Activated T-helper 1 cell treated with anti-CD3 and anti-CD28 coated beads, Interleukin-12 subunit alpha, Interleukin-12 subunit beta, Interleukin-2, Interleukin-4 antibody, amounts not matched to agents 30 ng/mL and 10 ng/mL and 1 ng/mL, durations not matched to agents 14 hours and 24 hours and 36 hours (primary cell): ENCODE measurements around the gene KLHL11. TPM values are rescaled to one million over a fixed set of nuclear protein-coding genes. Genes with fewer than 3 reads are reported as not detected.

Source experiments
- DNase-seq: peaks from one replicate; pipeline ENCODE4 v3.0.0; 2021; ENCODE audit warnings: low spot score
- H3K27ac Mint-ChIP-seq: one replicate; pipeline ENCODE4 v1.8.0; 2021; ENCODE audit warnings: mild to moderate bottlenecking, mixed read lengths
- H3K27me3 Mint-ChIP-seq: one replicate; pipeline ENCODE4 v1.8.0; 2022; ENCODE audit warnings: mild to moderate bottlenecking, moderate library complexity, mixed read lengths; ENCODE audit not compliant: insufficient read depth
- H3K36me3 Mint-ChIP-seq: one replicate; pipeline ENCODE4 v1.8.0; 2021; ENCODE audit warnings: low read depth, mixed read lengths
- H3K4me1 Mint-ChIP-seq: one replicate; pipeline ENCODE4 v1.8.0; 2021; ENCODE audit warnings: low read depth, mixed read lengths
- H3K4me3 Mint-ChIP-seq: one replicate; pipeline ENCODE4 v1.8.0; 2021; ENCODE audit warnings: mild to moderate bottlenecking, moderate library complexity, mixed read lengths
- H3K9me3 Mint-ChIP-seq: one replicate; pipeline ENCODE4 v1.8.0; 2021; ENCODE audit warnings: mixed read lengths
- intact Hi-C: fragments of 100-400 bp; cut with micrococcal nuclease; formaldehyde crosslinking; loops from one replicate; pipeline ENCODE4 v1.15.1; 2024
- total RNA-seq: library from RNA; stranded (reverse); gene quantifications from 2 replicates; pipeline ENCODE4 v1.2.3, GENCODE V29; 2022

Gene KLHL11
- total RNA-seq, 1 donor from 2014 or later = 20.0 TPM

DNA sequence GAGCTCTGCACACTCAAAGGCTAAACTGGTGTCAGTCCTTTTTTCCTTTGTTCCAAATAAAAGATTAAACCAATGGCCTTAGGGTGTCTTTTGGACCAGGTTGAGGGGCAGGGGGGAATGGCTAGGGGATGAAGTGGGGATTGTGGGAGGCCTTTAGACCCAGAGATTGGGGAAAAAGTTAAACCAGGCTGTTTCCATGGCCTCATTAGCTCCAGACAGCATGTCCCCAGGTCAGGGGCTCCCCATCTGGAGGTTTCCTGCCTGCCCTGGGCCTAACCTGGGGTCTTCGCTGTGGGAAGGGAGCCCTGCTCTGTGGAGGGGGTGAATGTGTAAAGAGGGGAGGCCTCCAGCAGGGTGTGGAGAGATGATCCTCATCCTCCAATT lies 42.1 kb downstream of the KLHL11 start:
- Mint-ChIP-seq H3K27ac (no peak overlapping the region), H3K4me3 (no peak overlapping the region), H3K9me3 (no peaks in the 10 kb centered on the region), H3K27me3 (no peaks in the 10 kb centered on the region), H3K36me3 (peaks cover 2% of the 10 kb centered on the region), H3K4me1 (no peaks in the 10 kb centered on the region)
- no peak for DNase-seq
- intact Hi-C loops = no loop called here

DNA sequence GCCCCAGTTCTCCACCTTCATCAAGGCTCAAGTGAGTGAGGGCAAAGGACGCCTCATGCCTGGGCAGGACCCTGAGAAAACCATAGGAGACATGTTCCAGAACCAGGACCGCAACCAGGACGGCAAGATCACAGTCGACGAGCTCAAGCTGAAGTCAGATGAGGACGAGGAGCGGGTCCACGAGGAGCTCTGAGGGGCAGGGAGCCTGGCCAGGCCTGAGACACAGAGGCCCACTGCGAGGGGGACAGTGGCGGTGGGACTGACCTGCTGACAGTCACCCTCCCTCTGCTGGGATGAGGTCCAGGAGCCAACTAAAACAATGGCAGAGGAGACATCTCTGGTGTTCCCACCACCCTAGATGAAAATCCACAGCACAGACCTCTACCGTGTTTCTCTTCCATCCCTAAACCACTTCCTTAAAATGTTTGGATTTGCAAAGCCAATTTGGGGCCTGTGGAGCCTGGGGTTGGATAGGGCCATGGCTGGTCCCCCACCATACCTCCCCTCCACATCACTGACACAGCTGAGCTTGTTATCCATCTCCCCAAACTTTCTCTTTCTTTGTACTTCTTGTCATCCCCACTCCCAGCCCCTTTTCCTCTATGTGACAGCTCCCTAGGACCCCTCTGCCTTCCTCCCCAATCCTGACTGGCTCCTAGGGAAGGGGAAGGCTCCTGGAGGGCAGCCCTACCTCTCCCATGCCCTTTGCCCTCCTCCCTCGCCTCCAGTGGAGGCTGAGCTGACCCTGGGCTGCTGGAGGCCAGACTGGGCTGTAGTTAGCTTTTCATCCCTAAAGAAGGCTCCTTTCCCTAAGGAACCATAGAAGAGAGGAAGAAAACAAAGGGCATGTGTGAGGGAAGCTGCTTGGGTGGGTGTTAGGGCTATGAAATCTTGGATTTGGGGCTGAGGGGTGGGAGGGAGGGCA lies 42.7 kb downstream of the KLHL11 start:
- Mint-ChIP-seq H3K4me1 (no peaks in the 10 kb centered on the region), H3K36me3 (peaks cover 2% of the 10 kb centered on the region), H3K27me3 (no peaks in the 10 kb centered on the region), H3K27ac (peak overlapping the region; percentile 11), H3K9me3 (no peaks in the 10 kb centered on the region), H3K4me3 (no peak overlapping the region)
- intact Hi-C loops = no loop called here
- no peak for DNase-seq

DNA sequence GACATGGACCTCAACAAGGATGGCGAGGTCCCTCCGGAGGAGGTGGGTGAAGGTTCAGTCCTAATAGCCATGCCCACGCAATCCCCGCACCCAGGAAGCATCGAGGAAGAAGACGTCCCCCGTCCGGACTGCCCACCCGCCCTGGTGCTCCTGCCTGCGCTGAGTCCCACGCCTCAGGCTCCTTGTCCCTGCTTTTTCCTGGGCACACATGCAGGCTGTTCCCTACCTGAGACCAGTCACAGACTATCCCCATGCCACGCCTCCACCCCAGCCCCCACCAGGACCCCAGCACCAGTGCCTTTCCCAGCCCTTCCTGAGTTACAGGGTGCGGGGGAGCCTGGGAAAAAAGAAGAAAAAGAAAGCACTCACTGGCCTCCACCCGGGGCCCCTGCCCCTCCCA lies 43.4 kb downstream of the KLHL11 start:
- no peaks in the 10 kb centered on the region for H3K27me3 Mint-ChIP-seq
- intact Hi-C loops = no loop called here
- peaks cover 2% of the 10 kb centered on the region for H3K36me3 Mint-ChIP-seq
- H3K4me3 Mint-ChIP-seq = no peak overlapping the region
- no peaks in the 10 kb centered on the region for H3K4me1 Mint-ChIP-seq
- H3K9me3 Mint-ChIP-seq = no peaks in the 10 kb centered on the region
- no peak overlapping the region for H3K27ac Mint-ChIP-seq
- DNase-seq = no peak

DNA sequence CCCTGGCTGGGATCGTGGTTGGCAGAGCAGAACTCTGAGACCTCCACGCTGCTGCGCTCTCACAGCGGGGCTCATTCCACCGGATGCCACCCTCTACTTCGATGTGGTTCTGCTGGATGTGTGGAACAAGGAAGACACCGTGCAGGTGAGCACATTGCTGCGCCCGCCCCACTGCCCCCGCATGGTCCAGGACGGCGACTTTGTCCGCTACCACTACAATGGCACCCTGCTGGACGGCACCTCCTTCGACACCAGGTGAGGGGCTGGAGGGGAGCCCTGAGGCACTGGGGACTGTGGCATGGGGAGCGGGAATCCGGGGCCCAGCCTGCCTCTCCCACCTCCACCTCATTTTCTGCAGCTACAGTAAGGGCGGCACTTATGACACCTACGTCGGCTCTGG lies 47.2 kb downstream of the KLHL11 start:
- Mint-ChIP-seq H3K4me3 (no peak overlapping the region), H3K4me1 (no peaks in the 10 kb centered on the region), H3K27me3 (peaks cover 4% of the 10 kb centered on the region), H3K9me3 (no peaks in the 10 kb centered on the region), H3K36me3 (no peaks in the 10 kb centered on the region), H3K27ac (no peak overlapping the region)
- intact Hi-C loops = loop anchor here (10.0 kb wide), 1 partner anchor 47 kb away; the partner anchor contains the start of gene KLHL11
- no peak for DNase-seq

DNA sequence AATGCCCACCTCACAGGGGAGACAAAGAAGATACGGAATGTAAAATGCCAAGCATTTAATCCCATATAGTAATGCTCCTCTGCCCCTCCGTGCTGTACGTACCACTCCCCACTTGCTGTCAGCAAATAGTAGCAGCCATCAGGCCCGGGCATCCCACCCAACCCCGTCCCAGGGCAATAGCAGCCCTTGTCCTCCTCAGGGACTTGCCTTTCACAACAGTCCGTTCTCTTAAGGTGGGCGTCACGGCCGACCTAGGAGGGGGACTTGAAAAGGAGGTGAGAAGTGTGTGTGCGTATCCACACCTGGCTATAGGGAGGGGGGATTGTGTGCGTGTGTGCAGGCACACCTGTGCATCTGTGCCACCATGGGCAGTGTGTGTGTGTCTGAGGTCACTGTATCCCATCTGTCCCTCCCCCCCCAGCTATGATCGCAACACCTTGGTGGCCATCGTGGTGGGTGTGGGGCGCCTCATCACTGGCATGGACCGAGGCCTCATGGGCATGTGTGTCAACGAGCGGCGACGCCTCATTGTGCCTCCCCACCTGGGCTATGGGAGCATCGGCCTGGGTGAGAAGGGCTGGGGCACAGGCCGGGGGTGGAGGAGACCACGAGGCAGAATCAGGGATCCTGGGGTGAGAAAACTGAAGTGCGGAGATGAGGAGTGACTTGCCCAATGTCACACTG lies 48.4 kb downstream of the KLHL11 start:
- DNase-seq = no peak
- no peak overlapping the region for H3K27ac Mint-ChIP-seq
- H3K4me1 Mint-ChIP-seq = peaks cover 6% of the 10 kb centered on the region
- intact Hi-C loops = loop anchor here (10.0 kb wide), 1 partner anchor 48 kb away; the partner anchor contains the start of gene KLHL11
- no peaks in the 10 kb centered on the region for H3K36me3 Mint-ChIP-seq
- no peaks in the 10 kb centered on the region for H3K9me3 Mint-ChIP-seq
- no peak overlapping the region for H3K4me3 Mint-ChIP-seq
- peaks cover 12% of the 10 kb centered on the region for H3K27me3 Mint-ChIP-seq

DNA sequence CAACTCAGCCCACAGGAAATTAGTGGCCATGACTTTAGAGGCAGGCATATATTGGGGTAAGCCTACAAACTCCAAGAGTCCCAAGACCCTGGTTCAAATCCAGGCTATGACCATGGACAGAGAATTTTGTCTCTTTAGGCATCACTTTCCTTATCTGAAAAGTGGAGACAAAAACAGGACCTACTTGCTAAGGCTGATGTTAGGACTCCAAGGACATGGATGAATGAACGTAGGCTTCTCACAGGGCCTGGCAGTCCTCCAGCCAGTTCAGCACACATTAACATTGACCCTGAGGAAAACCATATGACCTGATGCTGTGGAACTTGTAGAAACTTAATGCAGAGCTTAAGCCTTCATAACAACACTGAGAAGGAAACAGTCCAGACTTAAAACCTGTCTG lies 51.0 kb downstream of the KLHL11 start:
- H3K9me3 Mint-ChIP-seq = no peaks in the 10 kb centered on the region
- intact Hi-C loops = loop anchor here (10.0 kb wide), 1 partner anchor 51 kb away; the partner anchor contains the start of gene KLHL11
- H3K27ac Mint-ChIP-seq = no peak overlapping the region
- H3K4me3 Mint-ChIP-seq = no peak overlapping the region
- H3K27me3 Mint-ChIP-seq = peaks cover 23% of the 10 kb centered on the region
- peaks cover 14% of the 10 kb centered on the region for H3K4me1 Mint-ChIP-seq
- no peak for DNase-seq
- H3K36me3 Mint-ChIP-seq = peaks cover 1% of the 10 kb centered on the region

DNA sequence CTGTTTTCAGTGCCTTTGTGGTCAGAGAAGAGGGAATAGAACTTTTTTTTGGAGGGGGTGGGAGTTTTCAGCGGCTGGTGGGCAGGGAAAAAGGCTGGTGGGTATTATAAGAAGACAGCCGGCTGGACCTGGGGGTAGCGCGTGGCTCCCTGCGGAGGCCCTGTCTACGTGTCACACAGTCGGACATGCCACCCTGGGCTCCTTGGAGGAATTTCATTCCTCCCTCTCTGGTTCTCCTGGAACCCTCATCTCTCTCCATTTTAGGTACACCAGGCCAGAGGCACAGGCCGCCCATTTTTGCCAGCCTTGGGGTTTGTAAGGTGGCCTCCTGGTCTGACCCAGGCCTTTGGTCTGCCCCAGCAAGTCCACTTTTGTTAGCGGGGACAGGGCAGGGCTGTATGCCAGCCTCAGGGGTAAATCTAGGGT lies 51.5 kb downstream of the KLHL11 start:
- Mint-ChIP-seq H3K36me3 (peaks cover 1% of the 10 kb centered on the region), H3K27ac (no peak overlapping the region), H3K27me3 (peaks cover 23% of the 10 kb centered on the region), H3K9me3 (no peaks in the 10 kb centered on the region), H3K4me1 (peaks cover 14% of the 10 kb centered on the region), H3K4me3 (peak overlapping the region; percentile 66)
- no peak for DNase-seq
- intact Hi-C loops = loop anchor here (2.0 to 10.0 kb wide), 2 partner anchors 27 to 51 kb away; partner anchors contain the start of genes JUP and KLHL11

DNA sequence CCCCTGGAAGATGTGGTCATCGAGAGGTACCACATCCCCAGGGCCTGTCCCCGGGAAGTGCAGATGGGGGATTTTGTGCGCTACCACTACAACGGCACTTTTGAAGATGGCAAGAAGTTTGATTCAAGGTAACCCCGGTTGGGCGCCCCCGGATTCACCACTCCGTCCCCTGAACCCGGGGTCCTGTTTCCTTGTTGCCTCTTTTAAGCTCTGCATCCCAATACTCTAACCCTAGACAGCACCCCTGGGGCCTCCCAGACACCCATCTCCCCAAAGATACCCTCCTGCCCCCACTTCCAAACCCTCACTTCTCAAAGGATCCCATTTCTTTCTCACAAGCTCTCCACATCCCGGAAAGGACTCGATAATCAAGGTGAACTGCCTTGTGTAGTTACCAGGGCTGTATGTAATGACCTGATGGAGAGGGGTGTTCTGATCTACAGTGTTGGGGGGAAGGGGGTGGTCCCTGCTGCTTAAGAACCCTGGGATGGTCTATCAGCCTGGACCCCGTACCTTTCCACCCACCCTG lies 52.0 kb downstream of the KLHL11 start:
- no peak for DNase-seq
- Mint-ChIP-seq H3K36me3 (peaks cover 1% of the 10 kb centered on the region), H3K27ac (peak overlapping the region; percentile 40), H3K27me3 (peaks cover 28% of the 10 kb centered on the region), H3K4me1 (peaks cover 14% of the 10 kb centered on the region), H3K9me3 (no peaks in the 10 kb centered on the region), H3K4me3 (peak overlapping the region; percentile 66)
- intact Hi-C loops = loop anchor here (2.0 to 10.0 kb wide), 2 partner anchors 26 to 52 kb away; partner anchors contain the start of genes JUP and KLHL11

DNA sequence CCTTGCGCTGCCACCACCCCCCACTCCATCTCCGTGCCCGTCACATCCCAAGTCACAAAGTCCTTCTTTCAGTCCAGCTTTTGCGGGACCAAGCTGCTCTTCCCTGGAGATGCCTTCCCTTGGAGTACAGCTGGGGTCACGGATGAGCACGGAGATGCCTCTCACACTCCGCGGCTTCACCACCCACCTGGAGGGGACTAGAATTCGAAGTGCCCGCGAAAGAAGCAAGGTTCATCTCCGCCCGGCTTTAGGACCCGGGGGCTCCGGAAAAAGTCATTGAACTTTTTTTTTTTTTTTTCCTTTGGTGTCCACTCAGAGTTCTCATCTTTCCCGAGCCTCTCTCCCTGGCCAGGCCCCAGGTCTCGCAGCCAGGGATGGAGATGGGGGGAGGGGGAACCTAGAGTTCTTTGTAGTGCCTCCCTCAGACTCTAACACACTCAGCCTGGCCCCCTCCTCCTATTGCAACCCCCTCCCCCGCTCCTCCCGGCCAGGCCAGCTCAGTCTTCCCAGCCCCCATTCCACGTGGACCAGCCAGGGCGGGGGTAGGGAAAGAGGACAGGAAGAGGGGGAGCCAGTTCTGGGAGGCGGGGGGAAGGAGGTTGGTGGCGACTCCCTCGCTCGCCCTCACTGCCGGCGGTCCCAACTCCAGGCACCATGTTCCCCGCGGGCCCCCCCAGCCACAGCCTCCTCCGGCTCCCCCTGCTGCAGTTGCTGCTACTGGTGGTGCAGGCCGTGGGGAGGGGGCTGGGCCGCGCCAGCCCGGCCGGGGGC lies 52.7 kb downstream of the KLHL11 start, which contains the start of gene FKBP10:
Gene FKBP10 (plus strand): TSS at position 624 of the 771 bp plus-strand sequence. CDS start 31 bp downstream, at position 655.
- intact Hi-C loops = loop anchor here (2.0 to 10.0 kb wide), 2 partner anchors 26 to 52 kb away; partner anchors contain the start of genes JUP and KLHL11
- peak within 1 kb of the TSS; percentile 90 for H3K4me3 Mint-ChIP-seq
- H3K27ac Mint-ChIP-seq = peak within 1 kb of the TSS; percentile 86
- no peaks in the 10 kb centered on the region for H3K9me3 Mint-ChIP-seq
- H3K4me1 Mint-ChIP-seq = peaks cover 14% of the 10 kb centered on the region
- H3K36me3 Mint-ChIP-seq = peaks cover 1% of the 10 kb centered on the region
- peak; percentile 8 for DNase-seq
- H3K27me3 Mint-ChIP-seq = peaks cover 30% of the 10 kb centered on the region

DNA sequence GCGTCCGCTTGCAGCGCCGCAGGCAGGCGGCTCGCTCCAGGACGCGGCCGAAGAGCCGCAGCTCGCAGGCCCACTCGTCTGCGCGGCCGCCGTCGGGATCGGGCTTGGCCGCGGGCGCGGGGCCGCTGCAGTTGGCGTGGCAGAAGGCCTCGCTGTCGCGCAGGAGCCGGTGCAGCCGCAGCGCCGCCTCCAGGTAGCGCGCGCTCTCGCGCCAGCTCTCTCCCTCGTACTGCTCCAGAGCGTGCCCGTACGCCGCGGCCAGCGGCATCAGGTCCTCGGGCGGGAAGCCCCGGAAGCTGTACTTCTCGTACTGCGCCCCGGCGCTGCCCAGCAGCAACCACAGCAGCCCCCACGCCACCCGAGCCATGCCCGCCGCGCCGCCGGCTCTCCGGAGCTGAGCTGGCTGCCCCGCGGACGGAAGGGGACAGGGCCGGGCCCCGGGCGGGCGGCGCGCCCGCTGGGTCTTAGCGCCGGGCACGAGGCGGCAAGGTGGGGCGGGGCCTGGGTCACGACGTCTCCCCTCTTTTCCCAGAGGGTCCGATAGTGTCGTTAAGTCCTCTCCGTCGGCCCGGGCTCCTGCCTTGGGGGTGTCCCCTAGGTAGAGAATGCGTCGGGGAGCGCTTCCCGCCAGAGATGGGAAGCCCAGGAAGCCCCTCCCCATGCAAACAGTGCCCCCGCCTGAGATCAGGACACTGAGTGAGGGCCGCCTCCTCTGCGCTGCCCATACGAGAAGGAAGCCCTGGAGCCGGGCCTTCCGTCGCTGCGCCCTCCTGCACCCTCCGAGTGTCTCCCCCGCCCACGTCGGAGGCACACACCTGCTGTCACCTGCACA lies 53.5 kb downstream of the KLHL11 start, which contains the start of gene P3H4:
Gene P3H4 (minus strand): TSS at position 401 of the 832 bp plus-strand sequence. CDS start 34 bp downstream, at position 367.
- H3K27ac Mint-ChIP-seq = peak within 1 kb of the TSS; percentile 86
- intact Hi-C loops = loop anchor here (2.0 to 10.0 kb wide), 2 partner anchors 25 to 53 kb away; partner anchors contain the start of genes JUP and KLHL11
- peak; percentile 70 for DNase-seq

More for the DNA sequence above, 53.5 kb downstream of the KLHL11 start, which contains the start of gene P3H4:
- H3K27me3 Mint-ChIP-seq = peaks cover 30% of the 10 kb centered on the region
- H3K9me3 Mint-ChIP-seq = no peaks in the 10 kb centered on the region
- H3K36me3 Mint-ChIP-seq = peaks cover 1% of the 10 kb centered on the region
- H3K4me1 Mint-ChIP-seq = peaks cover 14% of the 10 kb centered on the region
- H3K4me3 Mint-ChIP-seq = peak within 1 kb of the TSS; percentile 90
